SK-N-SH treated with all-trans-retinoic acid at 6 μM for 48 hours (cell line): ENCODE data around the gene WDR7.

Experiments
- SNAI2 ChIP-seq: fragments of 250-450 bp; sonication (Bioruptor Pico); IDR thresholded peaks from 2 replicates; pipeline ENCODE4 v1.5.0; 2020; ENCODE audit warnings: mild to moderate bottlenecking, moderate library complexity
- TCF4 ChIP-seq: fragments of 250-450 bp; sonication (Bioruptor Pico); IDR thresholded peaks from 2 replicates; pipeline ENCODE4 v1.8.0; 2021; ENCODE audit warnings: mild to moderate bottlenecking, moderate library complexity, borderline replicate concordance
- TSHZ2 ChIP-seq: fragments of 250-450 bp; sonication (Bioruptor Pico); IDR thresholded peaks from 2 replicates; pipeline ENCODE4 v1.5.0; 2020; ENCODE audit warnings: mild to moderate bottlenecking, moderate library complexity
- ZFP3 ChIP-seq: fragments of 250-450 bp; sonication (Bioruptor Pico); IDR thresholded peaks from 2 replicates; pipeline ENCODE4 v1.5.0; 2020; ENCODE audit warnings: mild to moderate bottlenecking, moderate library complexity

DNA sequence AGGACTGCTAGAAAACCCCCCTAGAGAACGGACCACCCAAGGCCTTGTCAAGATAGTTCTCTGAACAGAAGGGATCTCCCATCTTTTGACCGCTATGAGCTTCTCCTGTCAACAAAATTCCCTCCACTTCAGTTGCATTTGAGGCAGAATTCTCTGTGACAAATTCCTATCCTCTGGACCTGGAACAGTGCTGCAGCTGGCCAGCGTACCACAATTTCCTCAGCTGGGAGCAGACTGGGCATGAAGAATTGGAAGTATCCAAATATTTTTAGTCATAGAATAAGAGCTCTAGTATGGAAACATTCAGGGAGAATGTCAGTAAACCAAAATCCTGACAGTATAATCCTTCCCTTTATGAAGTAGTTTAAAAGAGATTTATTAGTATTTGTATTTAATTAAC lies 348.7 kb downstream of the WDR7 start:
- TF ChIP-seq SNAI2 (CRISPR knock-in tag) (no peak), TSHZ2 (CRISPR knock-in tag) (no peak), ZFP3 (no peak), TCF4 (CRISPR knock-in tag) (no peak)
